ENCODE results near the gene PACRG. TPM values are rescaled to one million over a fixed set of nuclear protein-coding genes. Genes with fewer than 3 reads are reported as not detected.

Gene PACRG
- total RNA-seq, 1 donor from 2014 or later, result under 0.01 TPM

- FAIRE-seq, result no peak
- H3K27me3 ChIP-seq (ENCODE audit: control insufficient read depth, insufficient read depth, low read length), result no peaks in the 10 kb centered on the region
- DNase-seq (ENCODE audit: low read depth), result no peak
- H3K36me3 ChIP-seq (ENCODE audit: control insufficient read depth, insufficient read depth, low read length), result no peaks in the 10 kb centered on the region
- no peak for TF ChIP-seq CTCF (IDR thresholded peaks at IDR 0.05; ENCODE audit: insufficient read depth, low read length, severe bottlenecking)
- H3K4me3 ChIP-seq (ENCODE audit: low read depth, low read length), result no peak overlapping the region
These were observed 420.9 kb downstream of the PACRG start for GRCh38 chr6:163148451-163149278.

GRCh38 chr6:163149279-163149848 is 421.6 kb downstream of the PACRG start:
- Histone ChIP-seq H3K4me3 (ENCODE audit: low read depth, low read length) (no peak overlapping the region), H3K27me3 (ENCODE audit: control insufficient read depth, insufficient read depth, low read length) (no peaks in the 10 kb centered on the region), H3K36me3 (ENCODE audit: control insufficient read depth, insufficient read depth, low read length) (no peaks in the 10 kb centered on the region)
- no peak for TF ChIP-seq CTCF (IDR thresholded peaks at IDR 0.05; ENCODE audit: insufficient read depth, low read length, severe bottlenecking)
- DNase-seq (ENCODE audit: low read depth) (no peak), FAIRE-seq (no peak)

DNA sequence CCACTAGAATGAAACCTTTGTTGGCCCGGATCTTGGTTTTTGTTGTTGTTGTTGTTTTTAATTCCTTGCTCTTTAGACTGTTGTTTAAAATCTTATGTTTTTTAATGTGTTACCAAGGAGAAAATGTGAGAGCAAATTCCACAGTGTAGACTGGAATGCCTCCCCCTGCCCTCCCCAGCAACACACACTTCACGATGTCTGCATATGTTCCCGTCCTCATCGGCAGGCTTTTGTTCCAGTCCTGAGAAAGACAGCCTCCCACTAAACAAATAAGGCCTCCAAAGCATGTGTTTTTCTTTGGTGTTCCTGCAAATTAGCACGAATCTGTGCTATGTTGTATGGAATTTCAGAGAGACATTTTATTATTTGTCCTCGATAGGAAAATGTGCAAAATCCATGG is 423.4 kb downstream of the PACRG start:
- DNase-seq (ENCODE audit: low read depth), result no peak
- no peak for TF ChIP-seq CTCF (IDR thresholded peaks at IDR 0.05; ENCODE audit: insufficient read depth, low read length, severe bottlenecking)
- FAIRE-seq, result no peak
- Histone ChIP-seq H3K4me3 (ENCODE audit: low read depth, low read length) (no peak overlapping the region), H3K36me3 (ENCODE audit: control insufficient read depth, insufficient read depth, low read length) (no peaks in the 10 kb centered on the region), H3K27me3 (ENCODE audit: control insufficient read depth, insufficient read depth, low read length) (no peaks in the 10 kb centered on the region)

DNA sequence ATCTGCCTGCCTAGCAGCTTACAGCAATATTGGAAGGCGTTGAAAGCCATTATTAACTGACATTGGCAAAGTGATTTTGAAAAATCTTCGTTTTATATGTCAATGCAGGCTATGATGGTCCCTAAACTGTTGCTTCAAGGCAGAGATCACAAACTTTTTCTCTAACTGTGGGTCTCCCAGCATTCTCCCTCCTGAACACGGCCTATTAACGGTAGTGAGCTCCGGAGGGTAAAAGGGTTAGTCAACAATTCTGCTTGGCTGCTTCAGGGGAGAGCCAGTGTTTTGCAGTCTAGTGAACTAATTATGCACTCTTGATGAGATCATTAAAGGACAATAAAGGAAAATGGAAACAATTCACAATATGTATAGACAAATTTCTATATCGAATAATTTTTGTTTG is 424.9 kb downstream of the PACRG start:
- Histone ChIP-seq H3K4me3 (ENCODE audit: low read depth, low read length) (no peak overlapping the region), H3K36me3 (ENCODE audit: control insufficient read depth, insufficient read depth, low read length) (no peaks in the 10 kb centered on the region), H3K27me3 (ENCODE audit: control insufficient read depth, insufficient read depth, low read length) (no peaks in the 10 kb centered on the region)
- DNase-seq (ENCODE audit: low read depth), result no peak
- FAIRE-seq, result no peak
- TF ChIP-seq CTCF (IDR thresholded peaks at IDR 0.05; ENCODE audit: insufficient read depth, low read length, severe bottlenecking), result no peak

- no peak for TF ChIP-seq CTCF (IDR thresholded peaks at IDR 0.05; ENCODE audit: insufficient read depth, low read length, severe bottlenecking)
- no peaks in the 10 kb centered on the region for H3K36me3 ChIP-seq (ENCODE audit: control insufficient read depth, insufficient read depth, low read length)
- no peak overlapping the region for H3K4me3 ChIP-seq (ENCODE audit: low read depth, low read length)
- no peaks in the 10 kb centered on the region for H3K27me3 ChIP-seq (ENCODE audit: control insufficient read depth, insufficient read depth, low read length)
- no peak for DNase-seq (ENCODE audit: low read depth)
- no peak for FAIRE-seq
These were observed 431.3 kb downstream of the PACRG start for GRCh38 chr6:163159110-163159509.
